Neural progenitor cell (in vitro differentiated cells): ENCODE measurements around the gene IFT122.
"Not testable (repeated sequence)": the region's sequence is repeated elsewhere in the genome, so short reads cannot be mapped to it uniquely, and the experiment has no call there.

Experiments used
- EZH2 ChIP-seq: fragments of 200-600 bp; sonication (generic); IDR thresholded peaks from 2 replicates; pipeline ENCODE4 v1.6.1; 2017; ENCODE audit warnings: antibody characterized with exemption, mild to moderate bottlenecking, moderate library complexity
- EZH2phosphoT487 ChIP-seq: fragments of 200-600 bp; sonication (generic); IDR thresholded peaks from 2 replicates; pipeline ENCODE4 v1.6.1; 2017; ENCODE audit warnings: antibody characterized with exemption
- TF ChIP-seq, protein P1 (sequence below): fragments of 200-600 bp; sonication (generic); IDR thresholded peaks from 2 replicates; pipeline ENCODE4 v1.5.1; 2017; ENCODE audit warnings: antibody characterized with exemption, mild to moderate bottlenecking

GRCh38 chr3:129393760-129394564 is 46.1 kb upstream of the IFT122 start:
- TF ChIP-seq, protein P1, sequence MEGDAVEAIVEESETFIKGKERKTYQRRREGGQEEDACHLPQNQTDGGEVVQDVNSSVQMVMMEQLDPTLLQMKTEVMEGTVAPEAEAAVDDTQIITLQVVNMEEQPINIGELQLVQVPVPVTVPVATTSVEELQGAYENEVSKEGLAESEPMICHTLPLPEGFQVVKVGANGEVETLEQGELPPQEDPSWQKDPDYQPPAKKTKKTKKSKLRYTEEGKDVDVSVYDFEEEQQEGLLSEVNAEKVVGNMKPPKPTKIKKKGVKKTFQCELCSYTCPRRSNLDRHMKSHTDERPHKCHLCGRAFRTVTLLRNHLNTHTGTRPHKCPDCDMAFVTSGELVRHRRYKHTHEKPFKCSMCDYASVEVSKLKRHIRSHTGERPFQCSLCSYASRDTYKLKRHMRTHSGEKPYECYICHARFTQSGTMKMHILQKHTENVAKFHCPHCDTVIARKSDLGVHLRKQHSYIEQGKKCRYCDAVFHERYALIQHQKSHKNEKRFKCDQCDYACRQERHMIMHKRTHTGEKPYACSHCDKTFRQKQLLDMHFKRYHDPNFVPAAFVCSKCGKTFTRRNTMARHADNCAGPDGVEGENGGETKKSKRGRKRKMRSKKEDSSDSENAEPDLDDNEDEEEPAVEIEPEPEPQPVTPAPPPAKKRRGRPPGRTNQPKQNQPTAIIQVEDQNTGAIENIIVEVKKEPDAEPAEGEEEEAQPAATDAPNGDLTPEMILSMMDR = not testable (repeated sequence)
- TF ChIP-seq EZH2, EZH2phosphoT487: not testable (repeated sequence)
